Glutamatergic neuron (in vitro differentiated cells): ENCODE results near the gene CNOT6. TPM values are rescaled to one million over a fixed set of nuclear protein-coding genes. Genes with fewer than 3 reads are reported as not detected.

Experiments
- DNase-seq: peaks from one replicate; pipeline ENCODE4 v3.0.0; 2022
- H3K27ac Mint-ChIP-seq: one replicate; pipeline ENCODE4 v1.8.0; 2020; ENCODE audit warnings: mild to moderate bottlenecking, mixed read lengths, inconsistent platforms; ENCODE audit not compliant: unreplicated experiment
- H3K27me3 Mint-ChIP-seq: one replicate; pipeline ENCODE4 v1.8.0; 2020; ENCODE audit warnings: mild to moderate bottlenecking, moderate library complexity, mixed read lengths, inconsistent platforms; ENCODE audit not compliant: unreplicated experiment
- H3K36me3 Mint-ChIP-seq: one replicate; pipeline ENCODE4 v1.8.0; 2020; ENCODE audit warnings: mild to moderate bottlenecking, mixed read lengths, inconsistent platforms; ENCODE audit not compliant: unreplicated experiment
- H3K4me1 Mint-ChIP-seq: one replicate; pipeline ENCODE4 v1.8.0; 2020; ENCODE audit warnings: mild to moderate bottlenecking, low read depth, mixed read lengths, inconsistent platforms; ENCODE audit not compliant: unreplicated experiment
- H3K4me3 Mint-ChIP-seq: one replicate; pipeline ENCODE4 v1.8.0; 2020; ENCODE audit warnings: mild to moderate bottlenecking, mixed read lengths, inconsistent platforms; ENCODE audit not compliant: unreplicated experiment
- H3K9me3 Mint-ChIP-seq: one replicate; pipeline ENCODE4 v1.8.0; 2020; ENCODE audit warnings: mild to moderate bottlenecking, moderate library complexity, mixed read lengths, inconsistent platforms; ENCODE audit not compliant: unreplicated experiment
- total RNA-seq: library from RNA; stranded (reverse); fragmentation: NEBNext Ultra II Directional; extraction: Animal tissue kit (Norgen Biotek cat#: 25700); gene quantifications from one replicate; pipeline ENCODE4 v1.2.1, GENCODE V29; 2021; ENCODE audit not compliant: unreplicated experiment
- TF ChIP-seq, protein P1 (sequence below): fragments of 200-600 bp; sonication (generic); IDR thresholded peaks from one replicate; pipeline ENCODE4 v1.5.0; 2021; ENCODE audit not compliant: partially characterized antibody, unreplicated experiment

The CNOT6 gene
- total RNA-seq, 1 donor from 2014 or later, result 62.0 TPM

- H3K4me3 Mint-ChIP-seq, result no peak overlapping the region
- TF ChIP-seq, protein P1, sequence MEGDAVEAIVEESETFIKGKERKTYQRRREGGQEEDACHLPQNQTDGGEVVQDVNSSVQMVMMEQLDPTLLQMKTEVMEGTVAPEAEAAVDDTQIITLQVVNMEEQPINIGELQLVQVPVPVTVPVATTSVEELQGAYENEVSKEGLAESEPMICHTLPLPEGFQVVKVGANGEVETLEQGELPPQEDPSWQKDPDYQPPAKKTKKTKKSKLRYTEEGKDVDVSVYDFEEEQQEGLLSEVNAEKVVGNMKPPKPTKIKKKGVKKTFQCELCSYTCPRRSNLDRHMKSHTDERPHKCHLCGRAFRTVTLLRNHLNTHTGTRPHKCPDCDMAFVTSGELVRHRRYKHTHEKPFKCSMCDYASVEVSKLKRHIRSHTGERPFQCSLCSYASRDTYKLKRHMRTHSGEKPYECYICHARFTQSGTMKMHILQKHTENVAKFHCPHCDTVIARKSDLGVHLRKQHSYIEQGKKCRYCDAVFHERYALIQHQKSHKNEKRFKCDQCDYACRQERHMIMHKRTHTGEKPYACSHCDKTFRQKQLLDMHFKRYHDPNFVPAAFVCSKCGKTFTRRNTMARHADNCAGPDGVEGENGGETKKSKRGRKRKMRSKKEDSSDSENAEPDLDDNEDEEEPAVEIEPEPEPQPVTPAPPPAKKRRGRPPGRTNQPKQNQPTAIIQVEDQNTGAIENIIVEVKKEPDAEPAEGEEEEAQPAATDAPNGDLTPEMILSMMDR, result no peak
- H3K27ac Mint-ChIP-seq, result no peak overlapping the region
- H3K4me1 Mint-ChIP-seq, result peaks cover 4% of the 10 kb centered on the region
- peaks cover 3% of the 10 kb centered on the region for H3K9me3 Mint-ChIP-seq
- H3K27me3 Mint-ChIP-seq, result peaks cover 3% of the 10 kb centered on the region
- H3K36me3 Mint-ChIP-seq, result peaks cover 2% of the 10 kb centered on the region
- DNase-seq, result no peak
Measured at GRCh38 chr5:180555168-180555921, 61.2 kb downstream of the CNOT6 start.

DNA sequence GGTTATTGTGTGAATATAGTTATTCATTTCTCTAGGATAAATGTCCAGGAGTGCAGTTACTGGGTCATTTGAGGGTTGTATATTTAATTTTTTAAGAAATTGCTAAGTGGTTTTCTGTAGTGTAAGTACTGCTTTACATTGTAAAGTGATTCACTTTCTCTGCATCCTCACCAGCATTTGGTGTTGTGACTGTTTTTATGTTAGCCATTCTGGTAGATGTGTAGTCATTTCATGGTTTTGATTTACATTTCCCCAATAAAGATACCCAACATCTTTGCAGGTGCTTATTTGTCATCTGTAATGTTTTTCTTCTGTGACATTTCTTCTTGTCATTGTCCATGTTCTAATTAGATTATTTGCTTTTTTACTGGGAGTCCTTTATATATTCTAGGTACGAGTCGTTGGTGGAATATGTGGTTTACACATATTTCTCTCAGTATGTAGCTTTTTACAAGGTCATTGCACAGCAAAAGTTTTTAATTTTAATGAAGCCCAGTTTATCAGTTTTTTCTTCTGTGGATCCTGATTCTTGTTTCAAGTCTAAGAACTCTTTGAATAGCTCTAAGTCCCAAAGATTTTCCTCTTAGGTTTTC is 63.1 kb downstream of the CNOT6 start:
- Mint-ChIP-seq H3K4me1 (peaks cover 4% of the 10 kb centered on the region), H3K27me3 (peaks cover 6% of the 10 kb centered on the region), H3K27ac (no peak overlapping the region), H3K36me3 (peaks cover 9% of the 10 kb centered on the region), H3K9me3 (peaks cover 8% of the 10 kb centered on the region), H3K4me3 (no peak overlapping the region)
- no peak for DNase-seq
- TF ChIP-seq, protein P1, result no peak

- H3K27me3 Mint-ChIP-seq, result peaks cover 5% of the 10 kb centered on the region
- H3K9me3 Mint-ChIP-seq, result peaks cover 8% of the 10 kb centered on the region
- H3K4me3 Mint-ChIP-seq, result no peak overlapping the region
- H3K4me1 Mint-ChIP-seq, result peaks cover 4% of the 10 kb centered on the region
- no peak for DNase-seq
- TF ChIP-seq, protein P1, result no peak
- peaks cover 9% of the 10 kb centered on the region for H3K36me3 Mint-ChIP-seq
- peak overlapping the region; percentile 2 for H3K27ac Mint-ChIP-seq
Measured at GRCh38 chr5:180558232-180558631, 64.1 kb downstream of the CNOT6 start.

- TF ChIP-seq, protein P1, result no peak
- Mint-ChIP-seq H3K4me1 (no peaks in the 10 kb centered on the region), H3K9me3 (peaks cover 6% of the 10 kb centered on the region), H3K27ac (no peak overlapping the region), H3K36me3 (peaks cover 13% of the 10 kb centered on the region), H3K27me3 (peaks cover 3% of the 10 kb centered on the region), H3K4me3 (no peak overlapping the region)
- DNase-seq, result no peak
Measured at GRCh38 chr5:180563994-180564393, 69.8 kb downstream of the CNOT6 start.

DNA sequence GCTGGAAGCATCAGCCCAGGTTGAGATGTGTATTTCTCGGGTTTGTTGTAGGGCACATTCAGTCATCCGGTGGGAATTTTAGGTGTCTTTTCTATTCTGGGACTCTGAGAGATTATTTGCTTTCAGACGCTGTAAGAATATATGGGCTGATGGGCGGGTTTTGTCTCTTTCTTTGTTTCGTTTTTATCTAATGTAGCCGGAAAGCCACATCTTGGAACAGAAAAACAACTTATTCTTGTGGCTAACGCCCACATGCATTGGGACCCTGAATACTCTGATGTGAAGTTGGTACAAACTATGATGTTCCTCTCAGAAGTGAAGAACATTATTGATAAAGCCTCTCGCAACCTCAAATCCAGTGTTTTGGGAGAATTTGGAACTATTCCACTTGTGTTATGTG is 74.7 kb downstream of the CNOT6 start:
- Mint-ChIP-seq H3K27ac (no peak overlapping the region), H3K36me3 (peaks cover 4% of the 10 kb centered on the region), H3K4me3 (no peak overlapping the region), H3K4me1 (no peaks in the 10 kb centered on the region), H3K27me3 (peaks cover 1% of the 10 kb centered on the region), H3K9me3 (peaks cover 1% of the 10 kb centered on the region)
- no peak for DNase-seq
- TF ChIP-seq, protein P1, result no peak
